ENCODE results near the gene GPD1. TPM values are rescaled to one million over a fixed set of nuclear protein-coding genes. Genes with fewer than 3 reads are reported as not detected.

The GPD1 gene
- total RNA-seq, 2 experiments from 2014 or later: 0.30 TPM; not detected in 1

DNA sequence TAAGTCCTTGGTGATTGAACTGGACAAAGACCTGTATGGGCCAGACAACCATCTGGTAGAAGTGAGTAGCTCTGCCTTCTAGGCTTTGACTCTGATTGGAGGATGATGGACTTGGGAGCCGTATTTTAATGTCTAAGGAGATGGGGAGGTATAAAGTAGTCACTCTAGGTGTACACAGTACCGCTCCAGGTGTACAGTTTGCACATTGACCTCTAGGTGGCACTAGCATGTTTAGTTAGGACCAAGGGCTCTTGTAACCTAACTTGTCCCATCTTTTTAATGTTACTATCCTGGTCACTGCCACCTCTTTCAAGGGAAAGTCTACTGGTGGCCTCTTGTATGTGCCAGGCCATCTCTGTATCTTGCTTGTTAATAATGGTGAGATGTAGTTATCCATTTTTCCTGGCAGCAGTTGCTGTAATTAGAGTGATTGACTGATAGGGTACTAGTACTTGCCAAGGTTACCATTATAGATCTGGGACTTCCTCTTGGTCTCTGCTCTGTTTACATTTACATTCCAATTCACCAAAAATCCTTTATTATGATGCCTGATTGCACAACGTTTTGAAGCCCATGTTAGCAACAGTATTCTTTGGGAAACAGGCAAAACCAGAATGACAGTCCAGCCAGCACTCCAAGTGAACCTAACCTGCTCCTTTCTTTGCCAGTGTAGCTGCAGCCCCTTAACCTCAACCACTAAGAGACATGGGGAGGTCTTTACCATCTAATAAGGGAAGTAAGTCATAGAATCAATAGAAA, 15.1 kb upstream of the GPD1 start:
- ATAC-seq: peak; percentile 34
- H3K9me3 Mint-ChIP-seq (ENCODE audit: low read depth): no peaks in the 10 kb centered on the region
- H3K36me3 Mint-ChIP-seq: peaks cover 24% of the 10 kb centered on the region
- peak; percentile 80 for DNase-seq
- H3K27ac Mint-ChIP-seq: peak overlapping the region; percentile 60
- CTCF ChIA-PET: interaction anchor here (0.6 to 6.8 kb wide), 20 partner anchors 8 to 384 kb away, joined by 3 to 70 read pairs (median 4); partner anchors contain the start of genes COX14, GPD1 and RACGAP1
- peaks cover 35% of the 10 kb centered on the region for H3K4me1 Mint-ChIP-seq
- H3K27me3 Mint-ChIP-seq: no peaks in the 10 kb centered on the region
- no peak overlapping the region for H3K4me3 Mint-ChIP-seq

DNA sequence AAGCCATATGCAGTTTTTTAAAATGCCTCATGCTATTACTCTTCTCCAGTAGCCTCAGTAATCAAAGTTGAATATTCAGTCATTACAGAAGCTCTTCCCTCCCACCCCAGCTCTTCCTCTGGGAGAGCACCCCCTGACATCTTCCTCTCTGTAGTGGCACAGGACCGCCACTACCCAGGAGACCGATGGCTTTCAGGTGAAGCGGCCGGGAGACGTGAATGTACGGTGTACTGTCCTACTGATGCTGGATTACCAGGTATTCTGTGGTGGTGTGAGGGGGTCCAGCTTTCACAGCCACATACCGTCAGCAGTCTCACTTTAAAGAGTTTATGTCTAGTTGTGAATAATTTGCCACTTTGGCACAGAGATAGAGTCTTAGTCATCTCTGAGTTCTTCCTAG, 14.1 kb upstream of the GPD1 start:
- Mint-ChIP-seq H3K27ac (no peak overlapping the region), H3K27me3 (no peaks in the 10 kb centered on the region), H3K4me3 (no peak overlapping the region), H3K4me1 (peaks cover 32% of the 10 kb centered on the region), H3K9me3 (ENCODE audit: low read depth) (no peaks in the 10 kb centered on the region), H3K36me3 (peaks cover 30% of the 10 kb centered on the region)
- no peak for ATAC-seq
- no peak for DNase-seq
- CTCF ChIA-PET: interaction anchor here (0.8 to 6.8 kb wide), 10 partner anchors 9 to 133 kb away, joined by 3 to 70 read pairs (median 6); partner anchors contain the start of genes COX14, GPD1 and RACGAP1

DNA sequence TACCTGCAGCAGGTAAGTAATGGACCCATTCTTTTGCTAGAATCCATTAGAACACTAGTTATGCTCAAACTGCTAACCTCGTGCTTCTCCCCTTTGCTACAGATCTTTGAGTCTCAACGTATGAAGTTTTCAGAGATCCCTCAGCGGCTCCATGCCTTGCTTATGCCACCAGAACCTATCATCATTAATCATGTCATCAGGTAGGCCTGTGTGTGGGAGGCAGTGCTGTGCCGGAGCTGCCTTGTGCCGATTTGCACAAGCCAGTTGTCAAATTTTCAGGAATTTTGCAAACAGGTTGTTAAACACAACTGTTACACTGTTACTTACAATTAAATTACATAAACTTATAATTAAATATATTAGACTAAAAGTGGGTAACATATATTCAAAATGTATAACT, 13.4 kb upstream of the GPD1 start:
- H3K27me3 Mint-ChIP-seq: no peaks in the 10 kb centered on the region
- H3K9me3 Mint-ChIP-seq (ENCODE audit: low read depth): no peaks in the 10 kb centered on the region
- no peak overlapping the region for H3K27ac Mint-ChIP-seq
- H3K36me3 Mint-ChIP-seq: peaks cover 32% of the 10 kb centered on the region
- DNase-seq (no peak), ATAC-seq (no peak)
- H3K4me1 Mint-ChIP-seq: peaks cover 32% of the 10 kb centered on the region
- H3K4me3 Mint-ChIP-seq: no peak overlapping the region
- CTCF ChIA-PET: interaction anchor here (0.9 to 6.8 kb wide), 8 partner anchors 9 to 83 kb away, joined by 4 to 70 read pairs (median 7); partner anchors contain the start of genes COX14 and GPD1

DNA sequence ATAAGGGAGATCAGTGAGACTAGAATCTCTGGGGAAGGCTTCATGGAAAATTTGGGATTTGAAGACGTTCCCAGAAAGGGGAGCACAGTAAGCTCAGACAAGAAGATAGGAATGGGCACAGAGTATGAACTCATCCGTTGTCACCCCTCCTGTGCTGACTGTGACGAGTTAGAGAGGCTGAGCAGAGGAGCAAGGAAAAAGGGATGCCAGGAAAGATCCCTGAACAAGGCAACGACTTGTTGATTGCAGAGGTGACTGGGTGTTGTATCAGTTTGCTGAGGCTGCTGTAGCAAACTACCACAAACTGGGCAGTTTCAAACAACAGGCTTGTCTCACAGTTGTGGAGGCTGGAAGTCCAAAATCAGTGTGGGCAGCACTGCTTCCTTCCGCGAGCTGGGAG, 5.9 kb upstream of the GPD1 start:
- Mint-ChIP-seq H3K9me3 (ENCODE audit: low read depth) (no peaks in the 10 kb centered on the region), H3K27me3 (no peaks in the 10 kb centered on the region), H3K4me3 (no peak overlapping the region), H3K27ac (no peak overlapping the region), H3K4me1 (no peaks in the 10 kb centered on the region), H3K36me3 (peaks cover 45% of the 10 kb centered on the region)
- ATAC-seq: no peak
- CTCF ChIA-PET: interaction anchor here (0.7 to 2.5 kb wide), 3 partner anchors 10 to 28 kb away, joined by 5 to 15 read pairs (median 6); partner anchors contain the start of gene COX14
- no peak for DNase-seq

DNA sequence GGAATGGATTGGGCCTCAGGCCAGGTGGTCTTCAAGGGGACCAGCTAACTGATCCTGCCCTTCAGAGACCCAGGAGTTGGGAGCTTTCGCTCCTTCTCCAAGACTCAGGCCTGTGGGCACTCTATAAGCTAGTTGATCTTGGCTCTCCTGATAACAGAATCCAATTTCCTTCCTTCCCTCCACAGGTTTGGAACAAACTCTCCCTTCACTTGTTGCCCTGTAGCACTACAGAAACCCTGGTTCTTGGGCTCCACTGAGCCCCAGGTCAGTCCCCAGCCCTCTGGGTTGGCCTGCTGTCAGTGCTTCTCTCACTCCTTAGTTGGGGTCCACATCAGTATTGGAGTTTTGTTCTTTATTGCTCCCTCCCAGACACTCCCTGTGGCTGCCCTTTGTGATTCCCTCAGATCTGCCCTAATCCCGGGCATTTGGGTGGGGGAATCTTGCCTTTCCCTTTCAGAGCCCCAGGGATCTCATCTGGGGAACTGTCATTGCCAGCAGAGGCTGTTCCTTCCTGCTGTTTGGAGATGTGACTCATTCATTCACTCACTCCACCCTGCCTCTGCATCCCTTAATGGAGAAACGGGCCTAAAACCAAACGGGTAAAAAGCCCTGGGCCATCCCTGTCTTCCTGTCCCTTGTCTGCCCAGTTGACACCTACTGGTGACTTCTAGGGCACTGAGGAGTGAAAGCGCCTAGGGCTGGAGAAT, 4.4 kb upstream of the GPD1 start:
- H3K36me3 Mint-ChIP-seq: peaks cover 39% of the 10 kb centered on the region
- no peaks in the 10 kb centered on the region for H3K4me1 Mint-ChIP-seq
- no peak overlapping the region for H3K4me3 Mint-ChIP-seq
- no peak overlapping the region for H3K27ac Mint-ChIP-seq
- ATAC-seq: no peak
- no peak for DNase-seq
- H3K9me3 Mint-ChIP-seq (ENCODE audit: low read depth): no peaks in the 10 kb centered on the region
- no peaks in the 10 kb centered on the region for H3K27me3 Mint-ChIP-seq
- CTCF ChIA-PET: interaction anchor here (1.0 to 5.8 kb wide), 2 partner anchors 9 to 12 kb away, joined by 4 to 42 read pairs; partner anchors contain the start of gene COX14

DNA sequence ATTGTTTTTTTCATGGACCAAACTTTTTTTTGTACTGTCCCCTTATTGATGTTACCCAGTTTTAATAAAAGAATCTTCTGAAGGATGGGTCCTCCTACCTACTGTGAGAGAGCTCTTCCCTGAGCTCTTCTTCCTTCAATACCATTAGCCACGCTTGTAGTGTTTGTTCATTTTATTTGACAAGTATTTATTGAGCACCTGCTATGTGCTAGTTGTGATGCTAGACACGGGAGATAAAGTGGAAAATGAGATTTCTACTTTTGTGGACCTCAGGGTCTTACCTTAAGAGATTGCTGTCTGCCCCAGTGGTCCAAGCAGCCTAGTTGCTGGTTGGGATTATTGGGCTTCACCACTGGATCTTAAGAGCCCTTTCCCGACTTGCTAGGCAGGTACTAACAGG, 3.2 kb upstream of the GPD1 start:
- Mint-ChIP-seq H3K9me3 (ENCODE audit: low read depth) (no peaks in the 10 kb centered on the region), H3K4me1 (no peaks in the 10 kb centered on the region), H3K4me3 (no peak overlapping the region), H3K27me3 (no peaks in the 10 kb centered on the region), H3K36me3 (peaks cover 35% of the 10 kb centered on the region), H3K27ac (no peak overlapping the region)
- no peak for DNase-seq
- CTCF ChIA-PET: interaction anchor here (0.7 to 5.8 kb wide), 3 partner anchors 9 to 75 kb away, joined by 3 to 42 read pairs (median 5); partner anchors contain the start of gene COX14
- no peak for ATAC-seq

DNA sequence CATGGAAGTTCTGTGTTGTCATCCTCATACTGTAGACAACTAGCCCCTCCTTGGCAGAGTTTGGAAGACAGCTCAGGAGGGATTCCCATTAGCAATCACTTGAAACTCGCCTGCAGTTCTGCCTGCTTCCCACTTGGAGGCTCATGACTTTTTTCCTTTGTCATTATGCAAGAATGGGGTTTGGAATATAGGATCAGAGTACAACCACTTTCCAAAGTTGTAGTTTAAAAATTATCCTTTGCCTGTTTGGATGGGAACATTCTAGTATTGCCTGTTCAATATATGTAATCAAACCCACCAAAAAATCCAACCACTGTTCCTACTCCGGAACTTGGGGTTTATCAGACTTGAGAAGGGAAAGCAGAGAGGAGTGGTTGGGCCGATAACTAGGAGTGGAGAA, 2.1 kb upstream of the GPD1 start:
- no peaks in the 10 kb centered on the region for H3K9me3 Mint-ChIP-seq (ENCODE audit: low read depth)
- H3K4me1 Mint-ChIP-seq: no peaks in the 10 kb centered on the region
- CTCF ChIA-PET: interaction anchor here (1.1 to 5.8 kb wide), 3 partner anchors 10 to 213 kb away, joined by 3 to 42 read pairs (median 5); partner anchors contain the start of gene COX14
- no peak overlapping the region for H3K4me3 Mint-ChIP-seq
- peaks cover 24% of the 10 kb centered on the region for H3K36me3 Mint-ChIP-seq
- H3K27me3 Mint-ChIP-seq: no peaks in the 10 kb centered on the region
- no peak overlapping the region for H3K27ac Mint-ChIP-seq
- no peak for ATAC-seq
- DNase-seq: no peak

DNA sequence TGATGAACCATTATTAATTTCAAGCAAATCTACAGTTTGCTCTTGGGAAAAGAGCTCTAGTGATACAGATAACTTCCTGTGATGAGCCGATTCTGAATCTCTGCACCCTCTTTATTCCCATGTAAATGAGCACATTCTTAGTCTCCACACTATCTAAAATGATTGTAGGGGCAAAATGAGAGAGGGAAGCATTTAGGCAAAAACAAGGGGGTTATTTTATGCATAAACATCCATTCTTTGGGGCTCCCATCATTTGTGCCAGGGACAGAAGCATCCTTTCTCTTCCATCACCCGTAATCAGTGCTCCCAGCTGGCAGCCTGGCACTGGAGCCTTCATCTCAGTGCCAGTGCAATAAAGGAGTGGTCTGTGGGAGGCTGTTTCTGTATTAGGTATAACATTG, 1.7 kb upstream of the GPD1 start:
- ATAC-seq: no peak
- Mint-ChIP-seq H3K36me3 (peaks cover 19% of the 10 kb centered on the region), H3K9me3 (ENCODE audit: low read depth) (no peaks in the 10 kb centered on the region), H3K27ac (no peak overlapping the region), H3K4me1 (no peaks in the 10 kb centered on the region), H3K27me3 (no peaks in the 10 kb centered on the region), H3K4me3 (no peak overlapping the region)
- no peak for DNase-seq
- CTCF ChIA-PET: interaction anchor here (1.1 to 5.8 kb wide), 4 partner anchors 9 to 212 kb away, joined by 3 to 42 read pairs (median 6); partner anchors contain the start of gene COX14

DNA sequence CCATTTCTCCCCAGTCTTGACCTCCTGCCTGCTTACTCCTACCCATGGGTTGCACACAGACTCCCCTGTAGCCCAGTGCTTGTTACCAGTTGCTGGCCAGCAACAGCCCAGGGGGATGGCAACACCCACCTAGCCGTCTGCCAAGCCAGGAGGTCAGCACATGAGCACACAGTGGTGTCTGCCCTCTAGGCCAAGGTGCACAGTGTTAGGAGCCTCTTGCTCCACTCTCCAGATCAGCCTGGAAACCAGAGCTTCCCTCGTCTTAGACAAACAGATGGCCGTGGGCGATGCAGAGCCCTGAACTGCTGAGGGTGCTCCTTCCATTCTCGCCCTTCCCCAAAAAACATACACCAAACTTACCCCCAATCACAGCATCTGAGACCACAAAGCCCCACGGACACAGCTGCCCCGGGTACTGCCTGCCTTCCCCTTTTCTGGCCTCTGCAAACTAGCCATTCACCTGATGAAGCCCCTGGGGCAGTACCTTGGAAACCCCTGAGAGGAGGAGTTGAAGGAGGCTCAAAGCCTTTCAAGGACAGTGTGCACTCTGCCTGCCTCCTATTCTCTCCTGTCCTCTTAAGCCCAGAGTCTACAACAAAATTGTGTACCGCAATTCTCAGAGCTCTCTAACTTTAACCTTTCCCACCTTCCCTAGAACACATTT, 1.0 kb upstream of the GPD1 start:
- no peaks in the 10 kb centered on the region for H3K4me1 Mint-ChIP-seq
- H3K36me3 Mint-ChIP-seq: peaks cover 18% of the 10 kb centered on the region
- DNase-seq (no peak), ATAC-seq (no peak)
- no peak overlapping the region for H3K4me3 Mint-ChIP-seq
- H3K9me3 Mint-ChIP-seq (ENCODE audit: low read depth): no peaks in the 10 kb centered on the region
- CTCF ChIA-PET: interaction anchor here (1.6 to 5.8 kb wide), 4 partner anchors 9 to 32 kb away, joined by 3 to 42 read pairs (median 6); partner anchors contain the start of gene COX14
- no peak overlapping the region for H3K27ac Mint-ChIP-seq
- no peaks in the 10 kb centered on the region for H3K27me3 Mint-ChIP-seq

DNA sequence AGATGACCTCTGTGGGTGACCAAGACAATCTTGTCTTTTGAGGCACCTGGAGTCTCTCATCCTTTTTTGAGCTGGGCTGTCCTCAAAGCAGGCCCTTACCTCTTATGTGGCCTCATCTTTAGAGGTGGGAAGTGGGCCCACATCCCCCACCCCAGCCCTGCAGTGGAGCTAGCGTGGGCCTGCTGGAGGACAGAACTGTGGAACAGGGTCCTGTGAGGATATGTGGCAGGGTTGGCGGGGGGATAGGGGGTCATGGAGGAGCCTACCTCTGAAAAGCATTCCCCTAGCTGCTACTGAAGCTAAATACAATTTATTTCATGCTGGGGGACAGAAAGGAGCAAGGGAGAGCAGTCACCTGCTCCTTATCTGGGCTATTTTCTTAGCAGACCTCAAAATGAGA, 457 bp upstream of the GPD1 start:
- no peaks in the 10 kb centered on the region for H3K4me1 Mint-ChIP-seq
- ATAC-seq (no peak), DNase-seq (no peak)
- H3K4me3 Mint-ChIP-seq: no peak overlapping the region
- no peak overlapping the region for H3K27ac Mint-ChIP-seq
- CTCF ChIA-PET: interaction anchor here (1.6 to 5.8 kb wide), 4 partner anchors 8 to 33 kb away, joined by 3 to 42 read pairs (median 6); partner anchors contain the start of gene COX14
- no peaks in the 10 kb centered on the region for H3K27me3 Mint-ChIP-seq
- peaks cover 13% of the 10 kb centered on the region for H3K36me3 Mint-ChIP-seq
- no peaks in the 10 kb centered on the region for H3K9me3 Mint-ChIP-seq (ENCODE audit: low read depth)

DNA sequence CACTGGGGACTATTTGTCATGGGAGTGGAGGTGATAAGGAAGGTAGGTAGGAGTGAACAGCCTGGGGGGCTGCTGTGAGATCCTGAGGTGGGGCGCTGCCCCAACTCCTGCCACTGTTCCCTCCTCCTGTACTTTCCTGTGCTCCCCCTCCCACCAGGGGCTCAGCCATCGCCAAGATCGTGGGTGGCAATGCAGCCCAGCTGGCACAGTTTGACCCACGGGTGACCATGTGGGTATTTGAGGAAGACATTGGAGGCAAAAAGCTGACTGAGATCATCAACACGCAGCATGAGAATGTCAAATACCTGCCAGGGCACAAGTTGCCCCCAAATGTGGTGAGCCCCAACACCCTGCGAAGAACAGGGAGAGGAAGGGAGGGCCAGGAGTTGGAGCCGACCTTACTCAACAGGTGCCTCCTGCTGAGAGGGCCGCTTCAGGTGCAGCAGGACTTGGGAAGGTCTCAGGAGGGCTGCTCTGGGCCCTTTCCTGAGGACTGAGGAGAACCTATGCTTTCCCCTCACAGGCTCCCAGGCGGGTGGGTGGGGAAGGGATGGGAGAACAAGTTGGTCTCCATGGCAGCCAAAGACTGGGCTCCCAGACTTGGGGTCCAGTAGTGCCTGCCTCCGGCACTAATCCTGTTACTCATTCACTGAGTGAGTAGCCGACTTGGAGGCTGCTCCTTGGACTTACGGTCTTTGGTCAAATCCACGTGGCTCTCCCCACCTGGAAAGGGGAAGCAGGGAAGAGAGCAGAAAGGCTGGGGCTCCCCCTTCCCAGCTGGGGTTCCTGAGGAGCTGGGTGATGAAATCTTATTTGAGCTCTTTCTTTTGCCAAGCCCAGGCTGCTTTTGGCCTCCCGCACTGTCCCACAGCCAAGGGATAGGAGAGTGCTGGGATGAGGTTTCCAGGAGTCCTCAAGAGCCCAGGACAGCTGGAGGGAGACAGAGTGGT, 884 bp downstream of the GPD1 start:
- Mint-ChIP-seq H3K4me1 (no peaks in the 10 kb centered on the region), H3K27me3 (no peaks in the 10 kb centered on the region), H3K4me3 (no peak overlapping the region), H3K36me3 (peaks cover 5% of the 10 kb centered on the region), H3K9me3 (ENCODE audit: low read depth) (no peaks in the 10 kb centered on the region), H3K27ac (no peak overlapping the region)
- DNase-seq (no peak), ATAC-seq (no peak)
- CTCF ChIA-PET: interaction anchor here (1.6 to 5.8 kb wide), 4 partner anchors 7 to 72 kb away, joined by 3 to 42 read pairs (median 10); partner anchors contain the start of gene COX14

DNA sequence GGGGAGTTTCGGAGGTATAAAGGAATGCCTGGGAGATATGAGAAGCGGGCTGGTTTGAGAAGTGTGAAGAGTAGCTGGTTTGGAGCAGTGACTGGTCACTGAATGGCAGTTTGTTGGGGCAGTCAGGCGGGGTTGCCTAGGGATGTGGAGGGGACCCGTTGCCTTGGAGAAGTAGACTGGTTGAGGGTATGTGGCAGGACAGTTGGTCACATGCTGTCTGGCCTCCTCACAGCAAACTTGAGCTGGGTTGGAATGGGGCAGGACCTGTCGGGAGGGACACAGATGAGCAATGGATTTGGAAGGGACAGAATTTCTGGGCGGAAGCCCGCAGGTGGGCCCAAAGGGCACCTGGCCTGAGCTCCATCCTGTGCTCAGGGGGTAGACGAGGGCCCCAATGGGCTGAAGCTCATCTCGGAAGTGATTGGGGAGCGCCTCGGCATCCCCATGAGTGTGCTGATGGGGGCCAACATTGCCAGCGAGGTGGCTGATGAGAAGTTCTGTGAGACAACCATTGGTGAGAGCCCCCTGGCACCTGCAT, 2.2 kb downstream of the GPD1 start:
- CTCF ChIA-PET: interaction anchor here (3.8 kb wide), 1 partner anchor 71 kb away, joined by 12 read pairs; no protein-coding TSS in a partner anchor

More for the DNA sequence above, 2.2 kb downstream of the GPD1 start:
- Mint-ChIP-seq H3K4me1 (peaks cover 7% of the 10 kb centered on the region), H3K4me3 (no peak overlapping the region), H3K9me3 (ENCODE audit: low read depth) (no peaks in the 10 kb centered on the region), H3K27ac (no peak overlapping the region), H3K36me3 (peaks cover 3% of the 10 kb centered on the region), H3K27me3 (no peaks in the 10 kb centered on the region)
- DNase-seq: no peak
- ATAC-seq: no peak
